IgD-negative memory B cell (primary cell): ENCODE data around the gene GMDS. TPM values are rescaled to one million over a fixed set of nuclear protein-coding genes. Genes with fewer than 3 reads are reported as not detected.

Source experiments
- H3K27ac Mint-ChIP-seq, 3 donors: one replicate each; pipeline ENCODE4 v1.8.0; 2020 to 2022; ENCODE audit warnings: mild to moderate bottlenecking in 3 of 3, mixed read lengths in 3 of 3, moderate library complexity in 1 of 3
- H3K27me3 Mint-ChIP-seq: one replicate; pipeline ENCODE4 v1.8.0; 2021; ENCODE audit warnings: mixed read lengths
- H3K36me3 Mint-ChIP-seq: one replicate; pipeline ENCODE4 v1.8.0; 2020; ENCODE audit warnings: mild to moderate bottlenecking, mixed read lengths
- H3K4me1 Mint-ChIP-seq, 3 donors: one replicate each; pipeline ENCODE4 v1.8.0; 2020 to 2022; ENCODE audit warnings: mixed read lengths in 3 of 3, mild to moderate bottlenecking in 1 of 3
- H3K4me3 Mint-ChIP-seq, 4 donors: one replicate each; pipeline ENCODE4 v1.8.0; 2020 to 2022; ENCODE audit warnings: mild to moderate bottlenecking in 4 of 4, mixed read lengths in 4 of 4, moderate library complexity in 3 of 4
- H3K9me3 Mint-ChIP-seq, 3 donors: one replicate each; pipeline ENCODE4 v1.8.0; 2020 to 2021; ENCODE audit warnings: mixed read lengths in 3 of 3, mild to moderate bottlenecking in 1 of 3
- polyA plus RNA-seq: library from polyadenylated mRNA; unstranded; fragments of 300-500 nt; fragmentation: Illumina TruSeq; gene quantifications from one replicate; pipeline ENCODE4 v1.2.3, GENCODE V29; 2021

The GMDS gene
- polyA plus RNA-seq, 1 donor from 2014 or later, result 17.0 TPM

- Mint-ChIP-seq H3K27me3 (peaks cover 70% of the 10 kb centered on the region), H3K36me3 (no peaks in the 10 kb centered on the region), H3K4me1 (peaks cover 17 to 23% (median 19%) of the 10 kb centered on the region in 3 donors), H3K27ac (peak overlapping the region; percentile 80 to 97 (median 85)), H3K9me3 (no peaks in the 10 kb centered on the region), H3K4me3 (peak overlapping the region; percentile 55 to 89 (median 74))
Observed at GRCh38 chr6:1605004-1605892, 640.2 kb downstream of the GMDS start.

GRCh38 chr6:1604158-1605003 lies 641.0 kb downstream of the GMDS start:
- Mint-ChIP-seq H3K4me3 (no peak overlapping the region), H3K4me1 (peaks cover 17 to 23% (median 19%) of the 10 kb centered on the region in 3 donors), H3K27me3 (peaks cover 76% of the 10 kb centered on the region), H3K9me3 (no peaks in the 10 kb centered on the region), H3K27ac (peak overlapping the region in 1 of 3 donors; percentile 43), H3K36me3 (no peaks in the 10 kb centered on the region)

- H3K4me3 Mint-ChIP-seq, result no peak overlapping the region
- H3K4me1 Mint-ChIP-seq, result peaks cover 17 to 22% (median 18%) of the 10 kb centered on the region in 3 donors
- H3K9me3 Mint-ChIP-seq, result no peaks in the 10 kb centered on the region
- no peaks in the 10 kb centered on the region for H3K36me3 Mint-ChIP-seq
- peak overlapping the region in 1 of 3 donors; percentile 43 for H3K27ac Mint-ChIP-seq
- H3K27me3 Mint-ChIP-seq, result peaks cover 72% of the 10 kb centered on the region
Observed at GRCh38 chr6:1603708-1604107, 641.7 kb downstream of the GMDS start.

DNA sequence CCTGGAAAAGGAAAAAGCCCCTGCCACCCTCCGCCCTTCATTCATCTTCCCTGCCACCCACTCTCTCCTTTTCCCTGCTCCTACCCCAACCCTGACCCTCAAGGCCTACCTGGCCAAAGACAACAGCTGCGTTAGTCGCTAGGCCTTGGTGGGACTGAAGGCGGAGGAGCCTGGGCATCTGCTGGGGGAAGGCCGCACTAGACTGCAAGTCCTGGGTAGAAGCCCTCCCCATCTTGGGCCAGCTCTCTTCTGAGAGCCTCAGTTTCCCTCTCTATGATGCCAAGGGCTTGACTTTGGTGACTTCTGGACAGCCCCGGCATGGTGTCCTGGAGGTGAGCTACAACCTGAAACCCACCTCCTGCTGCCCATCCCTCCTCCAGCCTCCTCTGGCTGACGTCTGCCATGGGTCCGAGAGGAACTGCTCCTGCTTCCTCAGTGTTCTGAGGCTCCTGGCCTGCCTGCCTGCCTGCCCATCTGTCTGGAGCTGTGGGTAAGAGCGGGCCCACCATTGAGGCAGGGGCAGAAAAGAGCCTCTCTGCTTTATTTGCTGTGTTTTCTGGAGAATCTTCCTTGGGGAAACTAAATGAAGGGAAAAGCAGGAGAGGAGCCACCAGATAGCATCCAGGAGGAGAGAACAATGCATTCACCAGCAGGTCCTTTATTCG lies 643.2 kb downstream of the GMDS start:
- peaks cover 6 to 13% (median 10%) of the 10 kb centered on the region in 3 donors for H3K4me1 Mint-ChIP-seq
- peaks cover 57% of the 10 kb centered on the region for H3K27me3 Mint-ChIP-seq
- H3K9me3 Mint-ChIP-seq, result no peaks in the 10 kb centered on the region
- no peak overlapping the region for H3K27ac Mint-ChIP-seq
- H3K4me3 Mint-ChIP-seq, result no peak overlapping the region
- H3K36me3 Mint-ChIP-seq, result no peaks in the 10 kb centered on the region

DNA sequence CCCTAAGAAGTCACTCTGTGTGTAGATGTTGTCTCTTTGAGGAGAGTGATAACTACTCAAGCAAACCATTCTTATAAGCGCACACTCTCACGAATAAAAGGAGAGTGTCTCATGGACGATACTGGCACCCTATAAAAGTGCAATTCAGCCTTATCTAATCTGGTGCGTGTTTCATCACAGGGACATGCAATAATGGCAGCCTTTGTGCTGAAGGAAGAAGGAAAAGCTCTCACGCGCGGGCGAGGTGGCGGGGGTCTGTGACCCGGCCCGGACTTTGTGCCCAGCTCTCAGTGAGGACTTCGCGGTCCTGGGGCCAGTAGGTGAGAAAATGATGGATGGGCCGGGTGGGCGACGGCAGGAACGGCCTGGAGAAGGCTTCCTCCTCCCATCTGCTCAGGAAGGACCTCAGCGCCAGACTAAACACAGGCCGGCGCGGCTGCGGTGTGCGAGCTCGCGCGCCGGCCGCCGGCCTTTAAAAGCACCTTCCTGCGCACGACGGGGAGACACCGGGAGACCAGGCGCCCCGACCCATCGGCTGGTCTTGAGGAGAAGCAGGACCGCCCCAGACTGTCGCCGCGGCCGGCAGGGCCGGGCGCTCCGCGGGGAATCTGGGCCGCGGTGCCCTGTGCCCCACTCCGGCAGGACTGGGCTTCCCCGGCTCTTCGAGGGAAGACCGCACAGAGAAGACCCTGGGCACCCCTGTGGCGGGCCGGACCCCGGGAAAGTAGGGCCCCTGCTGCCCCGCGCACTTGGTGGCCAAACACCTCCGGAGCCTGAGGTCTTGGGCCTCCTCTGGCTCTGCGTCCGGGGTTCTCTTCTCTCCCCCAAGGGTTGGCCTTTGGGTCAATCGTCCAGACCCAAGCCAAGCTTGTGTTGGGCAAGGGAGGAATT lies 644.0 kb downstream of the GMDS start:
- no peaks in the 10 kb centered on the region for H3K9me3 Mint-ChIP-seq

DNA sequence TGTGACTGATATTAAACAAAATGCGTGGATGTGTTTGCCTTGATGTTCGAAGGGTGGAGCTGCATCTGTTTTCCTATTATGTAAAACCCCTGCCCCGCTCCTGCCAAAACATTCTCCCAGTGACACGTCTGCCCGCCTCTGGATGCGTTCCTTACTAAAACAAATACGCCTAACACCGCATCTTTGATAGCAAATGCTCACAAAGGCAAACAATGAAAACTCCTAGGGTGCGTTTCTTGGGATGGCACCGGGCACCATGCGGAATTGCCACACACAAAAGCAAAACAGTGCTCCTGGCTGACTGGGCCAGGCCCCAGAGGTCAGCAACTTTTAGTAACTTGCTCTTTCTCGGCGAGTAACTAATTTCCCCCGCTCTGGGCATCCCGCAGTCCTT lies 644.6 kb downstream of the GMDS start:
- Mint-ChIP-seq H3K27me3 (peaks cover 50% of the 10 kb centered on the region), H3K9me3 (no peaks in the 10 kb centered on the region), H3K27ac (peak overlapping the region in 1 of 3 donors; percentile 23), H3K4me1 (peaks cover 3 to 5% (median 4%) of the 10 kb centered on the region in 3 donors), H3K36me3 (no peaks in the 10 kb centered on the region), H3K4me3 (no peak overlapping the region)

More for the DNA sequence above, 644.0 kb downstream of the GMDS start:
- Mint-ChIP-seq H3K27ac (peak overlapping the region in 1 of 3 donors; percentile 13), H3K4me1 (peaks cover 5 to 7% (median 6%) of the 10 kb centered on the region in 3 donors), H3K4me3 (no peak overlapping the region), H3K27me3 (peaks cover 56% of the 10 kb centered on the region), H3K36me3 (no peaks in the 10 kb centered on the region)

GRCh38 chr6:1600063-1600763 lies 645.2 kb downstream of the GMDS start:
- Mint-ChIP-seq H3K27ac (peak overlapping the region in 1 of 3 donors; percentile 23), H3K4me1 (peaks cover 0 to 3% (median under 1%) of the 10 kb centered on the region in 3 donors), H3K36me3 (no peaks in the 10 kb centered on the region), H3K9me3 (no peaks in the 10 kb centered on the region), H3K4me3 (no peak overlapping the region), H3K27me3 (peaks cover 44% of the 10 kb centered on the region)

- Mint-ChIP-seq H3K4me1 (peaks cover 0 to 3% (median 0%) of the 10 kb centered on the region in 3 donors), H3K4me3 (peak overlapping the region in 1 of 4 donors; percentile 20), H3K36me3 (no peaks in the 10 kb centered on the region), H3K27ac (no peak overlapping the region), H3K9me3 (no peaks in the 10 kb centered on the region), H3K27me3 (peaks cover 44% of the 10 kb centered on the region)
Observed at GRCh38 chr6:1599469-1599868, 645.9 kb downstream of the GMDS start.

GRCh38 chr6:1598886-1599285 lies 646.5 kb downstream of the GMDS start:
- peaks cover 0 to 3% (median 0%) of the 10 kb centered on the region in 3 donors for H3K4me1 Mint-ChIP-seq
- H3K36me3 Mint-ChIP-seq, result no peaks in the 10 kb centered on the region
- H3K4me3 Mint-ChIP-seq, result no peak overlapping the region
- H3K9me3 Mint-ChIP-seq, result no peaks in the 10 kb centered on the region
- H3K27ac Mint-ChIP-seq, result no peak overlapping the region
- peaks cover 42% of the 10 kb centered on the region for H3K27me3 Mint-ChIP-seq

- Mint-ChIP-seq H3K27me3 (peaks cover 39% of the 10 kb centered on the region), H3K4me1 (peaks cover 0 to 3% (median 0%) of the 10 kb centered on the region in 3 donors), H3K36me3 (no peaks in the 10 kb centered on the region), H3K27ac (no peak overlapping the region), H3K9me3 (no peaks in the 10 kb centered on the region), H3K4me3 (no peak overlapping the region)
Observed at GRCh38 chr6:1598433-1598832, 647.0 kb downstream of the GMDS start.

DNA sequence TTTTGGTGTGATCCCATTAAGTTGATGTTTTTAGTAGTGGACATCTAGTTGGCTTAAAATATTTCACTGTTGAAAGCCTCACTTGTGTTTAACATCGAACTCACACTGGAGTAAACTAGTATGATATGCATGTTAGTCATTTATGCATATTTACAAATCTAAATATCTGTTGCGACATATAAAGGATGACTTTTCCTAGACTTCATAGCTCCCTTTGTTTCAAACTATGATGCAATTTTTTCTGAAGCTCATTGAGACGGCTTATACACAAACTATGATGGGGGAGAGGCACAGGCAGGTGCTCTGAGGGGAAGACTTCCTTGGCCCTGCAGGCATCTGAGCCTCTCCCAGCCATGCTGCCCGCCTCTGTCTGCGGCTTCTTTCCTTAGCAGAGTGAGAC lies 647.5 kb downstream of the GMDS start:
- Mint-ChIP-seq H3K4me3 (no peak overlapping the region), H3K9me3 (no peaks in the 10 kb centered on the region), H3K27ac (peak overlapping the region in 1 of 3 donors; percentile 20)

GRCh38 chr6:1597121-1597744 lies 648.2 kb downstream of the GMDS start:
- Mint-ChIP-seq H3K4me3 (peak overlapping the region in 1 of 4 donors; percentile 32), H3K9me3 (no peaks in the 10 kb centered on the region), H3K27ac (peak overlapping the region in 1 of 3 donors; percentile 20), H3K36me3 (no peaks in the 10 kb centered on the region), H3K4me1 (peaks cover 0 to 3% (median 0%) of the 10 kb centered on the region in 3 donors), H3K27me3 (peaks cover 31% of the 10 kb centered on the region)

More for the DNA sequence above, 647.5 kb downstream of the GMDS start:
- H3K27me3 Mint-ChIP-seq, result peaks cover 35% of the 10 kb centered on the region
- H3K36me3 Mint-ChIP-seq, result no peaks in the 10 kb centered on the region
- H3K4me1 Mint-ChIP-seq, result peaks cover 0 to 3% (median 0%) of the 10 kb centered on the region in 3 donors
